BJ (cell line): Measurements from ENCODE around the gene SORCS2. TPM values are rescaled to one million over a fixed set of nuclear protein-coding genes. Genes with fewer than 3 reads are reported as not detected.

Source experiments
- CTCF ChIA-PET: fragments of 350-600 bp; formaldehyde crosslinking; extraction: SDS; loops from one replicate; lab custom pipeline; 2021; ENCODE audit warnings: antibody characterized with exemption, inconsistent platforms; lab: Yijun Ruan, JAX
- POLR2A ChIA-PET: fragments of 300-600 bp; sonication (Branson Sonifier 250); formaldehyde crosslinking; extraction: SDS; loops from one replicate; lab custom pipeline; 2021; ENCODE audit warnings: antibody characterized with exemption; lab: Charles Lee
- DNase-seq: peaks from one replicate; pipeline ENCODE4 v3.0.0-alpha.2; 2011; ENCODE audit warnings: low read depth
- H3K27me3 ChIP-seq: 2 replicates; pipeline ENCODE4 v1.6.0; 2011; ENCODE audit warnings: low read length; ENCODE audit not compliant: control insufficient read depth, insufficient read depth
- H3K36me3 ChIP-seq: 2 replicates; pipeline ENCODE4 v1.5.1; 2011; ENCODE audit warnings: low read length; ENCODE audit not compliant: control insufficient read depth, insufficient read depth
- H3K4me3 ChIP-seq: 2 replicates; pipeline ENCODE4 v1.5.1; 2011; ENCODE audit warnings: low read depth, mild to moderate bottlenecking, control low read depth, low read length
- polyA plus RNA-seq: library from polyadenylated mRNA; depleted of rRNA; stranded (reverse); fragments of >200 nt; gene quantifications from 2 replicates; pipeline ENCODE4 v1.2.3, GENCODE V29; 2011
- TF ChIP-seq, protein P1 (sequence below): IDR thresholded peaks from 2 replicates; pipeline ENCODE4 v1.5.1; 2011; ENCODE audit warnings: low read depth, mild to moderate bottlenecking, control low read depth, inconsistent platforms, low read length, moderate library complexity; ENCODE audit not compliant: insufficient read depth

Gene SORCS2
- polyA plus RNA-seq, 1 experiment: 0.63 TPM

DNA sequence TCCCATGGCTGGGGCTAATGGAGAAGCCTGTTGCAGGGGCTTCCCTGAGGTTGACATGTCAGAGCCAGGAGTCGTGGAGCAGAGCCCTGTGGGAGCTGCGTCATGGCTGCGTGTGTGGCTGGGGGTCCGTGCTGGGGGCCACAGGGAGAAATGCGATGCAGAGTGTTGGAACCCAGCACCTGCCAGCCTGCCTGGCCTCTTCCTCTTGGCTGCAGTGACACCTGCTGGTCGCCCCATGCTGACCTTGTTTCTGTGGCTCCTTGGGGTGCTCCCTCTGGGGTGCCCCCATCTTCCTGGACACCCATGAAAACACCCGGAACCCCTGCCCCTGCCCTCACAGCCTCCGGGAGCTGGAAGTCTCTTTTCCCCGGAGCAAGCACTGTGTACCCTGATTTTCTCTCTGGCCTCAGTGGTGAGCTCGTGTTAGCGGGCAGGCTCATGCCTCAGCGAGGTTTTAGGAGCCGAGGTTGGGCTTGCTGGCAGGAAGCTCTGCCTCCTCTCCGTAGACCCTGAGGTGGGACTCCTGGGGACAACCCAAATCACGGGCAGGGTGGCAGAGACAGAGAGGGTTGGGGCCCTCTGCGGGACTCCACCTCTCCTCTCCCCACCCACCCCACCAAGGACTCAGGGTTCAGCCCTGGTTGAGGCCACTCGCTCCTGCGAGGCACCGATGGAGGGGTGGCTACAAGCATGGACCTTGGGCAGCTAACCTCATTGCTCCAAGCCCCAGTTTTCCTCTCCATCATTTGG, 103.7 kb downstream of the SORCS2 start:
- Histone ChIP-seq H3K36me3 (no peaks in the 10 kb centered on the region), H3K4me3 (no peak overlapping the region), H3K27me3 (peaks cover 1% of the 10 kb centered on the region; the same call in 1 of the 2 replicates)
- POLR2A ChIA-PET: no interaction called here
- TF ChIP-seq, protein P1, sequence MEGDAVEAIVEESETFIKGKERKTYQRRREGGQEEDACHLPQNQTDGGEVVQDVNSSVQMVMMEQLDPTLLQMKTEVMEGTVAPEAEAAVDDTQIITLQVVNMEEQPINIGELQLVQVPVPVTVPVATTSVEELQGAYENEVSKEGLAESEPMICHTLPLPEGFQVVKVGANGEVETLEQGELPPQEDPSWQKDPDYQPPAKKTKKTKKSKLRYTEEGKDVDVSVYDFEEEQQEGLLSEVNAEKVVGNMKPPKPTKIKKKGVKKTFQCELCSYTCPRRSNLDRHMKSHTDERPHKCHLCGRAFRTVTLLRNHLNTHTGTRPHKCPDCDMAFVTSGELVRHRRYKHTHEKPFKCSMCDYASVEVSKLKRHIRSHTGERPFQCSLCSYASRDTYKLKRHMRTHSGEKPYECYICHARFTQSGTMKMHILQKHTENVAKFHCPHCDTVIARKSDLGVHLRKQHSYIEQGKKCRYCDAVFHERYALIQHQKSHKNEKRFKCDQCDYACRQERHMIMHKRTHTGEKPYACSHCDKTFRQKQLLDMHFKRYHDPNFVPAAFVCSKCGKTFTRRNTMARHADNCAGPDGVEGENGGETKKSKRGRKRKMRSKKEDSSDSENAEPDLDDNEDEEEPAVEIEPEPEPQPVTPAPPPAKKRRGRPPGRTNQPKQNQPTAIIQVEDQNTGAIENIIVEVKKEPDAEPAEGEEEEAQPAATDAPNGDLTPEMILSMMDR: peak; percentile 78
- no peak for DNase-seq
- CTCF ChIA-PET: interaction anchor here (0.7 to 8.3 kb wide), 13 partner anchors 8 to 321 kb away, joined by 3 to 94 read pairs (median 4); partner anchors contain the start of gene SORCS2

DNA sequence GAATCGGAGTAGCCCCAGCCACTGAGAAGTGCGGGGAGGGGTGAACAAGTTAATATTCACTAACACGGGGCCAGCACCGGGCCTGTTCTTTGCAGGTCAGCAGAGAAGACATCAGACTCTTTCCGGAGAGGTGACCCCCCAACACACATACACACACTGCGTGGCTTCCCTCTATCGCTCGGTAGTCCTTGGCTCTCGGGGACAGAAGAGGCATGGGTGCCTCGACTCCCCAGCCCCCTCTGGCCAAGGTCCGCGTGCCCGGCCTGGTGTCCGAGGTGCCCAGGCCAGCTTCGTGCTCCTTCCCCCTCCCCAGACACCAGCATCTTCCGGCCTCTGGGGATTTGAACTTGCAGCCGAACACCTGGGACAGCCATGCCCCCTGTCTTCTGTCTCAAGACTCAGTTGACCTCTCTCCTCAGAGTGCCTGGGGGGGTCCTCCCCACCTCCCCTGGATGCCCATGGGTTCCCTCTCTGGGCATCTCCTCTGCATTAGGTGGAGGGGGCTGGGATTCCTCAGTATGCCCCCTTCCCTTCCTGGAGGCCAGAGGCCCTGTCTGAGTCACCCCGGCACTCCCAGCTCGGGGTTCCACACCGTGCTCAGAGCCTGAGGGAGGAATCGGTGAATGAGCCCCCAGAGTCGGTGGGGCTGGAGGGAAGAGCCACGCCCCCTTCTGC, 104.5 kb downstream of the SORCS2 start:
- Histone ChIP-seq H3K4me3 (no peak overlapping the region), H3K36me3 (no peaks in the 10 kb centered on the region), H3K27me3 (peaks cover 1% of the 10 kb centered on the region; the same call in 1 of the 2 replicates)
- DNase-seq: no peak
- TF ChIP-seq, protein P1: no peak
- ChIA-PET POLR2A (no interaction called here), CTCF (interaction anchor here (0.7 to 8.3 kb wide), 13 partner anchors 8 to 322 kb away, joined by 3 to 94 read pairs (median 4); partner anchors contain the start of gene SORCS2)

DNA sequence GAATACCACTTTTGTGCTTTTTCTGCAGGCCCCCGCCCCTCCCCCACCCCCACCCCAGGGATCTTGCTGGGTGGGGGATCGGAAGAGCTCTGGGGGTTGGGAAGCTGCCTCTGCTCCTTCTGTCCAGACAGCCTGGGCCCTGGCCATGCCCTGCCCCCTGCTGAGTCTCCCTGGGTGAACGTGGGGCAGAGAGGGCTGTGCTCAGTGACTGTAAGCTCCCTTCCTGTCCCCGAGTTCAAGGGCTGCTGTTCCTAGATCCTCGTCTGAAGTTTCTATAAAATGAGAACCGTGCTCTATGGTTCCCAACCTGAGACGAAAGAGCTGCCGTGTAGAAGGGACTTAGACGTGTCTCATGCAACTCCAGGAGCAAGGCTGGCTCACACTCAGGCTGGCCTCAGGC, 105.0 kb downstream of the SORCS2 start:
- H3K4me3 ChIP-seq: no peak overlapping the region
- peaks cover 1% of the 10 kb centered on the region; the same call in 1 of the 2 replicates for H3K27me3 ChIP-seq
- POLR2A ChIA-PET: no interaction called here
- DNase-seq: no peak
- no peaks in the 10 kb centered on the region for H3K36me3 ChIP-seq
- TF ChIP-seq, protein P1: no peak
- CTCF ChIA-PET: interaction anchor here (1.9 to 8.3 kb wide), 3 partner anchors 101 to 112 kb away, joined by 6 to 94 read pairs (median 88); partner anchors contain the start of gene SORCS2

DNA sequence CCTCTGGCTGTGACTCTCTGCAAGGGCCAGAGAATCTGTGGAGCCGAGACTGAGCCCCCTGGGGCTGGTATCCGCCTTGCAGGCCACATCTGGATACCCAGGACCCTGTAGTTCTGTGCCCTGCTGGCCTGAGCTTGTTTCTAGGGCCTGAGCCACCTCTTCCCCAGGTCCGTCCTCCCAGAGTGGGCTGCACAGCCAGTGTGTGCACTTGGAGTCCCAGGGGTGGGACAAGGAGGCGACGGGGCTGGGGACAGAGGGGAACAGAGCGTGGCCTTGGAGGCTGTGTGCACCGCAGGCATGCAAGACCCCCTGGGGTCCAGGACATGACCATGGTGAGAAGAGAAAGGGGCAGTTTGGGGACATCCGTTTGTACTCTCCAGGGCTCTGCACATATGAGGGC, 105.5 kb downstream of the SORCS2 start:
- H3K27me3 ChIP-seq: peaks cover 1% of the 10 kb centered on the region; the same call in 1 of the 2 replicates
- TF ChIP-seq, protein P1: no peak
- H3K36me3 ChIP-seq: no peaks in the 10 kb centered on the region
- H3K4me3 ChIP-seq: no peak overlapping the region
- POLR2A ChIA-PET: no interaction called here
- no peak for DNase-seq
- CTCF ChIA-PET: interaction anchor here (1.0 to 8.3 kb wide), 3 partner anchors 8 to 108 kb away, joined by 4 to 94 read pairs (median 88); partner anchors contain the start of gene SORCS2

DNA sequence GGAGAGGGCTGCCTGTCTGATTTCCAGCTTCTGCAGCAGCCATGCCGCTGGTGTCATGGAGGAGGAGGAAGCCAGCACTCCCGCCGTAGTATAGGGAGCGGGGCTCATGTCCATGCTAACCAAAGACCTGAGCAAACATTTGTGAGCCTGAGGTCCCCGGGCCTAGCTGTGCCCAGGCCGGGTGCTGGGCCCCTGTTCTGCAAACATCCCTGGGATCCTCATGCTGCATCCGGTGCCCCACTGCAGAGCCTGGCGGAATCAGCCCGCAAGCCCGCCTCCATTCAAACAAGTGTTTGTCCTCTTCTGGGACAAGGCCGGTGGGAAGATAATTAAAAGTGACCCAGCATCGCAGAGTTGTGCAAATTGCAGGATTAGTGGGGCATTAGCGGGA, 106.3 kb downstream of the SORCS2 start:
- DNase-seq: no peak
- H3K4me3 ChIP-seq: no peak overlapping the region
- ChIA-PET POLR2A (no interaction called here), CTCF (interaction anchor here (0.6 to 8.3 kb wide), 4 partner anchors 9 to 109 kb away, joined by 3 to 94 read pairs (median 46); partner anchors contain the start of gene SORCS2)
- TF ChIP-seq, protein P1: no peak
- peaks cover 1% of the 10 kb centered on the region; the same call in 1 of the 2 replicates for H3K27me3 ChIP-seq
- H3K36me3 ChIP-seq: no peaks in the 10 kb centered on the region
